Keratinocyte (primary cell): ENCODE results near the gene EMP2. TPM values are rescaled to one million over a fixed set of nuclear protein-coding genes. Genes with fewer than 3 reads are reported as not detected.
A peak's percentile ranks its signal among the peaks of the same experiment; 100 is the strongest.

ENCODE experiments used
- DNase-seq: peaks from one replicate; pipeline ENCODE4 v3.0.0-alpha.2; 2011; ENCODE audit warnings: low read depth, missing footprints, low spot score
- FAIRE-seq: peaks from 2 replicates; lab custom pipeline; 2011; peaks lifted over from hg19 to GRCh38; lab: Jason Lieb, UNC
- H2AFZ ChIP-seq: 2 replicates; pipeline ENCODE4 v1.6.0; 2012; ENCODE audit warnings: low read length, control low read depth, inconsistent platforms; ENCODE audit not compliant: control insufficient read depth
- H3K27ac ChIP-seq: 2 replicates; pipeline ENCODE4 v1.5.1; 2011; ENCODE audit warnings: low read length; ENCODE audit not compliant: control insufficient read depth, insufficient read depth
- H3K27me3 ChIP-seq: 3 replicates; pipeline ENCODE4 v1.6.0; 2011; ENCODE audit warnings: low read length; ENCODE audit not compliant: control insufficient read depth, insufficient read depth; ENCODE audit errors: extremely low read depth
- H3K36me3 ChIP-seq, 2 experiments: 2 replicates in 1 of 2; 3 replicates in 1 of 2; pipeline ENCODE4 v1.5.1; 2011; ENCODE audit warnings: low read length in 2 of 2, mild to moderate bottlenecking in 1 of 2; ENCODE audit not compliant: control insufficient read depth in 2 of 2, insufficient read depth in 2 of 2; ENCODE audit errors: extremely low read depth in 1 of 2
- H3K4me1 ChIP-seq: 3 replicates; pipeline ENCODE4 v1.5.1; 2011; ENCODE audit warnings: low read length; ENCODE audit not compliant: control insufficient read depth, insufficient read depth; ENCODE audit errors: extremely low read depth
- H3K4me2 ChIP-seq: 3 replicates; pipeline ENCODE4 v1.6.0; 2011; ENCODE audit warnings: low read depth, low read length; ENCODE audit not compliant: control insufficient read depth, insufficient read depth; ENCODE audit errors: extremely low read depth
- H3K4me3 ChIP-seq, 3 experiments: fragments of 200-600 bp in 1 of 3; sonication (generic) in 1 of 3; 2 replicates in 2 of 3; 3 replicates in 1 of 3; pipeline ENCODE4 v1.5.1; 2011 to 2016; ENCODE audit warnings: low read length in 3 of 3, mild to moderate bottlenecking in 3 of 3, control low read depth in 2 of 3, inconsistent platforms in 1 of 3, low read depth in 1 of 3, mixed read lengths in 1 of 3, mixed run types in 1 of 3, moderate library complexity in 1 of 3; ENCODE audit not compliant: control insufficient read depth in 2 of 3, insufficient read depth in 2 of 3; ENCODE audit errors: extremely low read depth in 1 of 3
- H3K79me2 ChIP-seq: 2 replicates; pipeline ENCODE4 v1.6.0; 2012; ENCODE audit warnings: low read length; ENCODE audit not compliant: control insufficient read depth, insufficient read depth
- H3K9ac ChIP-seq: 3 replicates; pipeline ENCODE4 v1.6.0; 2011; ENCODE audit warnings: low read length; ENCODE audit not compliant: control insufficient read depth, insufficient read depth; ENCODE audit errors: extremely low read depth
- H3K9me1 ChIP-seq: 3 replicates; pipeline ENCODE4 v1.6.0; 2011; ENCODE audit warnings: low read length; ENCODE audit not compliant: control insufficient read depth, insufficient read depth; ENCODE audit errors: extremely low read depth
- H3K9me3 ChIP-seq: 2 replicates; pipeline ENCODE4 v1.5.1; 2012; ENCODE audit warnings: low read depth, low read length; ENCODE audit not compliant: control insufficient read depth
- H4K20me1 ChIP-seq: 3 replicates; pipeline ENCODE4 v1.6.0; 2011; ENCODE audit warnings: low read length; ENCODE audit not compliant: control insufficient read depth, insufficient read depth; ENCODE audit errors: extremely low read depth
- CTCF ChIP-seq, 3 experiments: IDR thresholded peaks in 1 of 3; conservative IDR thresholded peaks in 1 of 3; optimal IDR thresholded peaks in 1 of 3; 2 replicates in 2 of 3; 3 replicates in 1 of 3; pipeline versions ENCODE3 to v1.5.1; 2011; ENCODE audit warnings: low read length in 3 of 3, mild to moderate bottlenecking in 3 of 3, moderate library complexity in 2 of 3, control low read depth in 1 of 3, inconsistent platforms in 1 of 3; ENCODE audit not compliant: insufficient read depth in 2 of 3; ENCODE audit errors: extremely low read depth in 1 of 3
- EZH2 ChIP-seq: IDR thresholded peaks from one replicate; pipeline ENCODE4 v1.6.1; 2012; ENCODE audit warnings: inconsistent platforms, mild to moderate bottlenecking, low read length, moderate library complexity
- dilution Hi-C: fragments of 300-500 bp; cut with MboI; formaldehyde crosslinking; loops from one replicate; pipeline ENCODE4 v1.7.0; 2020; ENCODE audit warnings: low sequenced_read_pairs; ENCODE audit not compliant: extremely low pct_ligation_motif_present
- polyA plus RNA-seq, 5 experiments: library from polyadenylated mRNA; depleted of rRNA in 3 of 5; stranded (reverse) in 3 of 5; stranded (forward) in 1 of 5; unstranded in 1 of 5; fragments of >200 nt; gene quantifications; 1 replicate in 1 of 5; 2 replicates in 3 of 5; 3 replicates in 1 of 5; pipeline versions ENCODE4 v1.2.1 to v1.2.3, GENCODE V29; 2011 to 2012; ENCODE audit warnings: missing spikeins in 2 of 5, low read depth in 1 of 5, low replicate concordance in 1 of 5

The EMP2 gene
- polyA plus RNA-seq, 1 donor (not counting 4 experiments of a cell fraction or from before 2014, with no cell fraction given) = 19.1 TPM

- DNase-seq = no peak
- Histone ChIP-seq H4K20me1 (no peaks in the 10 kb centered on the region), H3K27ac (no peak overlapping the region), H2AFZ (peak overlapping the region; percentile 38), H3K36me3 (no peaks in the 10 kb centered on the region), H3K9me3 (no peaks in the 10 kb centered on the region), H3K9ac (no peak overlapping the region), H3K4me2 (no peak overlapping the region), H3K9me1 (no peaks in the 10 kb centered on the region), H3K27me3 (no peaks in the 10 kb centered on the region), H3K79me2 (no peaks in the 10 kb centered on the region), H3K4me3 (no peak overlapping the region), H3K4me1 (peaks cover 7% of the 10 kb centered on the region)
- TF ChIP-seq EZH2 (no peak), CTCF (optimal IDR thresholded peaks at IDR 0.05 in 1 of 3, IDR thresholded peaks at IDR 0.05 in 1 of 3, conservative IDR thresholded peaks at IDR 0.05 in 1 of 3; ENCODE audit: extremely low read depth in 1 of 3, insufficient read depth in 2 of 3, low read length in 3 of 3) (no peak)
- no peak for FAIRE-seq
- dilution Hi-C loops = no loop called here
Observed at GRCh38 chr16:10608687-10609401, 28.4 kb upstream of the EMP2 start.

GRCh38 chr16:10607157-10607556, 26.8 kb upstream of the EMP2 start:
- Histone ChIP-seq H3K36me3 (no peaks in the 10 kb centered on the region), H3K4me1 (peaks cover 7% of the 10 kb centered on the region), H3K27me3 (peaks cover 4% of the 10 kb centered on the region), H3K4me3 (no peak overlapping the region), H3K9ac (no peak overlapping the region), H2AFZ (no peak overlapping the region), H3K27ac (no peak overlapping the region), H3K9me1 (no peaks in the 10 kb centered on the region), H4K20me1 (no peaks in the 10 kb centered on the region), H3K79me2 (no peaks in the 10 kb centered on the region), H3K9me3 (no peaks in the 10 kb centered on the region), H3K4me2 (no peak overlapping the region)
- no peak for DNase-seq
- no peak for FAIRE-seq
- TF ChIP-seq EZH2 (no peak), CTCF (optimal IDR thresholded peaks at IDR 0.05 in 1 of 3, IDR thresholded peaks at IDR 0.05 in 1 of 3, conservative IDR thresholded peaks at IDR 0.05 in 1 of 3; ENCODE audit: extremely low read depth in 1 of 3, insufficient read depth in 2 of 3, low read length in 3 of 3) (no peak)
- dilution Hi-C loops = no loop called here
